ENCODE results near the gene CSNK1G3. TPM values are rescaled to one million over a fixed set of nuclear protein-coding genes. Genes with fewer than 3 reads are reported as not detected.

CSNK1G3 gene
- total RNA-seq, 4 donors from 2014 or later: 31.8 to 84.0 (median 55.9) TPM

DNA sequence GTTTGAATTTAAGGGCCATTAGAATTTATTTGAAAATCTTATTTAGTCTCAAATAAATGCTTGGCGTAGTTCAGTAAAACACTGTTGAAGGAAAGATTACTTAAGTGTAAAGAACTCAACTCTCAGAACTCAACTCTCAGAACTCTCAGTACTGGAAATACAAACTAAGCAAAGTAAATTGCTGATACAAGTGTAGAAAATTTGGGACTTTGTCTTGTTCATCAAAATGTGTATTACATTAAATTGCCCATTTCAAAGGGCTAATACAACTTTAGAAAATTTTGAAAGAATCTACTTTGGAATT lies 99.4 kb downstream of the CSNK1G3 start:
- peaks cover 0 to 8% (median 2%) of the 10 kb centered on the region in 4 donors for H3K4me1 ChIP-seq
- in situ Hi-C loops (cut with MboI; ENCODE audit: low pct_ligation_motif_present in 1 of 4, low pct_unique_long_range_greater_than_20kb in 1 of 4, low sequenced_read_pairs in 3 of 4): loop anchor here (25.0 kb wide), 3 partner anchors 199 to 1099 kb away; partner anchors contain the start of gene CEP120 (in 1 of the 4)
- no peaks in the 10 kb centered on the region for H3K27me3 ChIP-seq
- WGBS, 2 donors (ENCODE audit: low coverage in 1 of 2): 53% methylated on average over 1 of the region's 1 CpG
- H3K4me3 ChIP-seq: no peak overlapping the region
- TF ChIP-seq, protein P1, sequence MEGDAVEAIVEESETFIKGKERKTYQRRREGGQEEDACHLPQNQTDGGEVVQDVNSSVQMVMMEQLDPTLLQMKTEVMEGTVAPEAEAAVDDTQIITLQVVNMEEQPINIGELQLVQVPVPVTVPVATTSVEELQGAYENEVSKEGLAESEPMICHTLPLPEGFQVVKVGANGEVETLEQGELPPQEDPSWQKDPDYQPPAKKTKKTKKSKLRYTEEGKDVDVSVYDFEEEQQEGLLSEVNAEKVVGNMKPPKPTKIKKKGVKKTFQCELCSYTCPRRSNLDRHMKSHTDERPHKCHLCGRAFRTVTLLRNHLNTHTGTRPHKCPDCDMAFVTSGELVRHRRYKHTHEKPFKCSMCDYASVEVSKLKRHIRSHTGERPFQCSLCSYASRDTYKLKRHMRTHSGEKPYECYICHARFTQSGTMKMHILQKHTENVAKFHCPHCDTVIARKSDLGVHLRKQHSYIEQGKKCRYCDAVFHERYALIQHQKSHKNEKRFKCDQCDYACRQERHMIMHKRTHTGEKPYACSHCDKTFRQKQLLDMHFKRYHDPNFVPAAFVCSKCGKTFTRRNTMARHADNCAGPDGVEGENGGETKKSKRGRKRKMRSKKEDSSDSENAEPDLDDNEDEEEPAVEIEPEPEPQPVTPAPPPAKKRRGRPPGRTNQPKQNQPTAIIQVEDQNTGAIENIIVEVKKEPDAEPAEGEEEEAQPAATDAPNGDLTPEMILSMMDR (IDR thresholded peaks at IDR 0.05): peak in 2 of 5 experiments; percentile 0 to 3
- TF ChIP-seq POLR2A (IDR thresholded peaks at IDR 0.05): no peak
- no peak for TF ChIP-seq EP300 (IDR thresholded peaks at IDR 0.05; ENCODE audit: low read depth)
- TF ChIP-seq POLR2AphosphoS5 (IDR thresholded peaks at IDR 0.05): no peak
- DNase-seq: no peak
- intact Hi-C loops (cut with DNase I; ENCODE audit: low total_unique reads): no loop called here
- no peaks in the 10 kb centered on the region for H3K9me3 ChIP-seq
- no peak overlapping the region for H3K27ac ChIP-seq
- peaks cover 0 to 21% (median 2%) of the 10 kb centered on the region in 4 donors for H3K36me3 ChIP-seq

- Histone ChIP-seq H3K9me3 (no peaks in the 10 kb centered on the region), H3K4me3 (no peak overlapping the region), H3K4me1 (no peaks in the 10 kb centered on the region), H3K27me3 (no peaks in the 10 kb centered on the region), H3K36me3 (peaks cover 0 to 29% (median 3%) of the 10 kb centered on the region in 4 donors), H3K27ac (no peak overlapping the region)
- TF ChIP-seq, protein P1 (IDR thresholded peaks at IDR 0.05): no peak
- TF ChIP-seq EP300 (IDR thresholded peaks at IDR 0.05; ENCODE audit: low read depth) (no peak), POLR2AphosphoS5 (IDR thresholded peaks at IDR 0.05) (no peak), POLR2A (IDR thresholded peaks at IDR 0.05) (no peak)
- DNase-seq: no peak
- intact Hi-C loops (cut with DNase I; ENCODE audit: low total_unique reads) (no loop called here), in situ Hi-C loops (cut with MboI; ENCODE audit: low pct_ligation_motif_present in 1 of 4, low pct_unique_long_range_greater_than_20kb in 1 of 4, low sequenced_read_pairs in 3 of 4) (loop anchor here (25.0 kb wide), 3 partner anchors 205 to 1105 kb away; partner anchors contain the start of gene CEP120 (in 1 of the 4))
Observed at GRCh38 chr5:123617561-123617960, 105.6 kb downstream of the CSNK1G3 start.

GRCh38 chr5:123626051-123626450 lies 114.1 kb downstream of the CSNK1G3 start:
- in situ Hi-C loops (cut with MboI; ENCODE audit: low pct_ligation_motif_present in 1 of 4, low pct_unique_long_range_greater_than_20kb in 1 of 4, low sequenced_read_pairs in 3 of 4) (no loop called here), intact Hi-C loops (cut with DNase I; ENCODE audit: low total_unique reads) (no loop called here)
- no peak overlapping the region for H3K4me3 ChIP-seq
- DNase-seq: no peak
- no peaks in the 10 kb centered on the region for H3K4me1 ChIP-seq
- no peak overlapping the region for H3K27ac ChIP-seq
- H3K36me3 ChIP-seq: no peaks in the 10 kb centered on the region
- TF ChIP-seq, protein P1 (IDR thresholded peaks at IDR 0.05): no peak
- TF ChIP-seq EP300 (IDR thresholded peaks at IDR 0.05; ENCODE audit: low read depth): no peak
- TF ChIP-seq POLR2A (IDR thresholded peaks at IDR 0.05): no peak
- TF ChIP-seq POLR2AphosphoS5 (IDR thresholded peaks at IDR 0.05): no peak
- H3K27me3 ChIP-seq: no peaks in the 10 kb centered on the region
- peaks cover 5 to 18% of the 10 kb centered on the region in 2 donors for H3K9me3 ChIP-seq
- 88% methylated on average over 1 to 2 of the region's 2 CpGs for WGBS, 2 donors (ENCODE audit: low coverage in 1 of 2)

DNA sequence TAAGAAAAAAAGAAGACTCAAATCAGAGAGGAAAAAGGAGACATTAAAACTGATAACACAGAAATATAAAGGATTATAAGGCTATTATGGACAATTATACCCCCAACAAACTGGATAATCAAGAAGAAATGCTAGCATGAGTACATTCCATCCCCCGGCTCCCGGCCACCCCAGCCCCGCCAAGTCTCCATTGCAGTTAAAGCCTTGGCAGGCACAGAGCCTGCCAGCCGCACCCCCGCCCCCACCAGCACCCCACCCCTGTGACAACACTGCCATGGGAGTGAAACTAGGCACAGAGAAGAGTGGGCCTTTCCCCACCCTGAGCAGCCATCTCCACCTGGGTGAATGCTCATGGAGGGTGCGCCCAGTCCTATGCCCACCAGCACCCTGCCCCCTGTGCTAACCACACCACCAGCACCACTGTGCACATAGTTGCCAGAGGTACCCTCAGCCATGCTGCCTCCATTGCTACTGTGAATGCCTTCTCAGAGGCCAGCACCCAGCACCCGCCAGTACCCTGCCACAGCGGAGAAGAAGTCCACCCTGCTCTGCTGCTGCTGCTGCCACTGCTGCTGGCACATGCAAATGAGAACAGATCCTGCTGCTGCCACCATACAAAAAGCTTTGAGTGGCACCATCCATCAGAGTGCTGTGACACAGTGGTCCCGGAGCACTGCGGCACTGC lies 117.0 kb downstream of the CSNK1G3 start:
- Histone ChIP-seq H3K27ac (no peak overlapping the region), H3K36me3 (no peaks in the 10 kb centered on the region), H3K4me1 (no peaks in the 10 kb centered on the region), H3K9me3 (peaks cover 5 to 18% of the 10 kb centered on the region in 2 donors), H3K27me3 (no peaks in the 10 kb centered on the region), H3K4me3 (no peak overlapping the region)
- DNase-seq: no peak
- in situ Hi-C loops (cut with MboI; ENCODE audit: low pct_ligation_motif_present in 1 of 4, low pct_unique_long_range_greater_than_20kb in 1 of 4, low sequenced_read_pairs in 3 of 4): no loop called here
- TF ChIP-seq, protein P1 (IDR thresholded peaks at IDR 0.05): no peak
- no peak for TF ChIP-seq POLR2A (IDR thresholded peaks at IDR 0.05)
- no peak for TF ChIP-seq EP300 (IDR thresholded peaks at IDR 0.05; ENCODE audit: low read depth)
- no peak for TF ChIP-seq POLR2AphosphoS5 (IDR thresholded peaks at IDR 0.05)
- intact Hi-C loops (cut with DNase I; ENCODE audit: low total_unique reads): no loop called here
- 96 to 100% methylated on average over 1 to 9 of the region's 10 CpGs for WGBS, 2 donors (ENCODE audit: low coverage in 1 of 2)
